Measurements from ENCODE around the gene ARRDC2. TPM values are rescaled to one million over a fixed set of nuclear protein-coding genes. Genes with fewer than 3 reads are reported as not detected.

Gene ARRDC2
- total RNA-seq, 4 donors from 2014 or later, result 31.9 to 64.6 (median 47.5) TPM

- Histone ChIP-seq H3K27me3 (peaks cover 95% of the 10 kb centered on the region), H3K36me3 (no peaks in the 10 kb centered on the region), H3K4me1 (peaks cover 0 to 13% (median 0%) of the 10 kb centered on the region in 3 donors), H3K27ac (no peak within 1 kb of the TSS), H3K9me3 (no peaks in the 10 kb centered on the region), H3K4me3 (peak within 1 kb of the TSS in 1 of 2 donors; percentile 32)
- TF ChIP-seq POLR2AphosphoS5 (IDR thresholded peaks at IDR 0.05) (no peak), EP300 (IDR thresholded peaks at IDR 0.05) (no peak), POLR2A (IDR thresholded peaks at IDR 0.05) (no peak), CTCF (IDR thresholded peaks at IDR 0.05) (no peak)
- peak; percentile 61 for ATAC-seq
- WGBS, 2 donors (ENCODE audit: low coverage in 1 of 2), result 4% methylated on average over 5 of the region's 59 CpGs; no CpG with 5 or more reads in 1 of the 2 donors
Measured at GRCh38 chr19:17966550-17967256, 41.3 kb upstream of the ARRDC2 start, which contains the start of gene KCNN1. Gene KCNN1, plus strand, starts transcription at chr19:17967107. Its CDS starts 6,782 bp downstream, at chr19:17973889.

- H3K27ac ChIP-seq, result no peak overlapping the region
- peak overlapping the region in 1 of 2 donors; percentile 32 for H3K4me3 ChIP-seq
- no peak for ATAC-seq
- H3K9me3 ChIP-seq, result no peaks in the 10 kb centered on the region
- H3K36me3 ChIP-seq, result no peaks in the 10 kb centered on the region
- TF ChIP-seq POLR2A (IDR thresholded peaks at IDR 0.05) (no peak), POLR2AphosphoS5 (IDR thresholded peaks at IDR 0.05) (no peak), EP300 (IDR thresholded peaks at IDR 0.05) (no peak), CTCF (IDR thresholded peaks at IDR 0.05) (no peak)
- WGBS, 2 donors (ENCODE audit: low coverage in 1 of 2), result 0% methylated on average over 2 of the region's 35 CpGs; no CpG with 5 or more reads in 1 of the 2 donors
- peaks cover 92% of the 10 kb centered on the region for H3K27me3 ChIP-seq
- peaks cover 0 to 13% (median 0%) of the 10 kb centered on the region in 3 donors for H3K4me1 ChIP-seq
Measured at GRCh38 chr19:17967257-17968051, 40.5 kb upstream of the ARRDC2 start.

GRCh38 chr19:17968362-17968761 is 39.6 kb upstream of the ARRDC2 start:
- H3K9me3 ChIP-seq, result no peaks in the 10 kb centered on the region
- H3K27ac ChIP-seq, result no peak overlapping the region
- H3K4me1 ChIP-seq, result peaks cover 0 to 13% (median 0%) of the 10 kb centered on the region in 3 donors
- TF ChIP-seq POLR2AphosphoS5 (IDR thresholded peaks at IDR 0.05), result no peak
- no peak for TF ChIP-seq EP300 (IDR thresholded peaks at IDR 0.05)
- TF ChIP-seq CTCF (IDR thresholded peaks at IDR 0.05), result no peak
- no peak for TF ChIP-seq POLR2A (IDR thresholded peaks at IDR 0.05)
- no peak overlapping the region for H3K4me3 ChIP-seq
- H3K27me3 ChIP-seq, result peaks cover 83% of the 10 kb centered on the region
- 42% methylated on average over 2 of the region's 4 CpGs; no CpG with 5 or more reads in 1 of the 2 donors for WGBS, 2 donors (ENCODE audit: low coverage in 1 of 2)
- no peak for ATAC-seq
- no peaks in the 10 kb centered on the region for H3K36me3 ChIP-seq

GRCh38 chr19:17969096-17969792 is 38.7 kb upstream of the ARRDC2 start:
- ATAC-seq, result no peak
- H3K27me3 ChIP-seq, result peaks cover 75% of the 10 kb centered on the region
- H3K4me1 ChIP-seq, result peaks cover 0 to 13% (median 0%) of the 10 kb centered on the region in 3 donors
- H3K36me3 ChIP-seq, result no peaks in the 10 kb centered on the region
- no peak overlapping the region for H3K27ac ChIP-seq
- H3K9me3 ChIP-seq, result no peaks in the 10 kb centered on the region
- TF ChIP-seq POLR2A (IDR thresholded peaks at IDR 0.05) (no peak), POLR2AphosphoS5 (IDR thresholded peaks at IDR 0.05) (no peak), CTCF (IDR thresholded peaks at IDR 0.05) (no peak)
- WGBS, 2 donors (ENCODE audit: low coverage in 1 of 2), result 60% methylated on average over 2 of the region's 19 CpGs; no CpG with 5 or more reads in 1 of the 2 donors
- no peak overlapping the region for H3K4me3 ChIP-seq

Measured in gastroesophageal sphincter (tissue), 4 donors.